GM18870 (cell line): ENCODE data around the gene CTDSP1.

ENCODE experiments used
- ATAC-seq: cut with Tn5 transposase; IDR thresholded peaks from one replicate; pipeline ENCODE4 v1.9.1; 2021; ENCODE audit warnings: moderate library complexity; ENCODE audit not compliant: unreplicated experiment

Gene CTDSP1

DNA sequence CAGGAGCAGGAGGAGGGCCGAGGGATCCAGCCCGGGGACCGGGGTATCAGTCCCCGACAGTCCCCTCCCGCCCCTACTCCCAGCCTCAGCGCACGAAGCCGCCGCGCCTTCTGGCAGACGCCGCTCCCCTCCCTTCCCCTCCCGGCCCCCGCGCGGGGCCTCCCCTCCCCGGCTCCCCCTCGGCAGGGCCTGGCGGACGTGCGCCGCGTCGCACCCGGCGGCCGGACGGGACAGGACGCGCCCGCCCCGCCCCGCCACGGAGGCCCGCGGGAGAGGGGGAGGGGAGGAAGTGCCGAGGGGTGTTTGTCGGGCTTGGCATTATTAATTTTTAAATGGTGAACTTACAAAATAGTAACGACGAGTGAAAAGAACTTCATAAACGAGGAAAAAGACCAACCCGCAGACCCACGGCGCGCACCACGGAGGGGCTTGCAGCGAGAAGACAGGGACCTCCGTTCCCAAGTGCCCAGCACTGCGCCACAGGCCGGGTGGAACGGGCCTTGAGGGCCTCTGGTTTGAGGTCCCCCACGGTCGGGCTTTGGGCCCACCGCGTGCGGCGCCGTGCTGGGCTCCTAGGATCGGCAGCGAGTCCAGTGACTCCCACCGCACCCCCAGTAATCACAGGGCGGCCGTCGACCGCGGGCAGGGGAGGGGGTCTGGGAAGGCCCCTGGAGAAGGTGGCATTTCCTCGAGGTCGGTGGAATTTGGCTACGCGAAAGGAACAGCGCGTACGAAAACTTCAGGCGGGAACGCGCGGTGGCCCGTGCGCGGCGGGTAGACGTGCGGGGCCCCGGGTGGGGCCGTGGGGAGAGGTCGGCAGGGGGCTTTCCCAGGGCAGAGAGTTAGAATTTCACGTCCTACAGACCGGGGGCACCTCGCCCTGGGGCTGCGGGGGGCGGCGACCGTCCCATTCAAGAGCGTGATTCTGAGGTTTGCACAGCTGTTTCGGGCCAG is 954 bp upstream of the CTDSP1 start:
- ATAC-seq = peak; percentile 4

DNA sequence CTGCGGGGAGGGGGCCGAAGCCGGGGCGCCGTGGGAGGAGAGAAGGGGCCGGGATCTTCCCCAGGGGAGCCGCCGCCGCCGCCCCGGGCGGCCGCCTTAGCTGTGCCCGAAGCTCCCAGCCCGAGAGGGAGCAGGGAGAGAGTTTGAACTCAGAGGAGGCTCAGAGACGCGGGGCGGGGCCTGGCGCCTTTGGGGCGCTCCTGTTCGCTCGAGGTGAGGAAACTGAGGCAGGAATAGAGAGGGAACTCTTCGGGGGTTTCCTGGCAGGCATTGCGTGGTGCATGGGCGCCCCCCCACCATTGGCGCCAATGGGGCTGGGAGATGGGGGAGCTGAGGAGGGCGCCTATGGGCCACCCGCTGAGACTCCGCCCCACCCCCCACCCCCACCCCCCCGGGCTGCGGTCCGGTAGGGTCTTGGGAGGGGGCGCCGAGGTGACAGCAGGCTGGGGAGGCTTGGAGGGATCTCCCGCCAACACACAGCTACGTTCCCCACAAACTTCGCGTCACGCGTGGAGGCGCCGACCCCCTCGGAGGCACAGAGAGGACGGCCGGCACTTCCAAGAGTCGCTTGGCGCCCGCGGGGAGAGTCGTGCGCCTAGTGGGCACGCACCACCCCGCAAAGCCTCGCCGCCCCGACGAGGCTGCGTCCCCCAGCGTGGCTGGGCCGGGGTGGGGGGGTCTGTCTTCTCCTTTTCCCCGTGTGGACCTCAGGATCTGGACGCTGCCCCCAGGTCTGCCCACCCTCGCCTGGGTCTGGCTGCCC is 680 bp downstream of the CTDSP1 start:
- ATAC-seq = no peak

DNA sequence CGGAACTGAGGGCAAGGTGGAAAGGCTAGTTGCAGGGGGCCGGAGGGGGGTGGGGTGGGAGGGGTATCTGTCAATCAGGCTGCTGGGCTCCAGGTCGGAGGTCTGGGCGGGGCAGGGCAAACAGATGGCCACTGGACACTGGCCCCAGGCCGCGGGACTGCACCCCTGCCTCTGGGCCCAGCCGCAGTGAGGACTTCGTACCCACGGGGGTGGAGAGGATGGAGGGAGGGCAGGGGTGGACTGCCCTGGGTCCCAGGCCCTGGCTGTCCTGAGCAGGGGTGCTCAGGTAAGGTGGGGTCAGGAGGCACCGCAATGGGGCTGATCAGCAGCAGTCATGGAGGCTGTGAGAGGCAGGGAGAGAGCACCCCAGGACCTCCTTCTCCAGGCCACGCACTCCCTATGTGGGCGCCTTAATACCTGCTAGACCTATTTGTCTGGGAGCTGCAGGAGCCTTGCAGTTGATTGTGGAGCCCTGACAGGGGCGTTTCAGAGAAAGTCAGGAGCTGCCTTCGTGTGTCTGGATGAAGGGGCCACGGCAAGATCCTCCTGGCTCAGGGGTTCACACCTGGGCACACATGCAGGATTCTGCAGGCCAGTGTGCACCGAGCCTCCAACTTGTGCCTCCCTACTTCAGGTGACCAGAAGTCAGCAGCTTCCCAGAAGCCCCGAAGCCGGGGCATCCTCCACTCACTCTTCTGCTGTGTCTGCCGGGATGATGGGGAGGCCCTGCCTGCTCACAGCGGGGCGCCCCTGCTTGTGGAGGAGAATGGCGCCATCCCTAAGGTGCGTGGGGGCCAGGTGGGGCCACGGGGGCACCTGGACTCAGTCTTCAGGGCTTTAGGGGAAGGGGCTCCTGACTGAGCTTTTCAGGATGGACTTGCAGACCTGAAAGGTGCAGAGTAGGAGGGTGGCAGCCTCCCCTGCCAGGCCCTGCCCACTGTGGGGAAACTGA is 1.5 kb downstream of the CTDSP1 start:
- no peak for ATAC-seq

DNA sequence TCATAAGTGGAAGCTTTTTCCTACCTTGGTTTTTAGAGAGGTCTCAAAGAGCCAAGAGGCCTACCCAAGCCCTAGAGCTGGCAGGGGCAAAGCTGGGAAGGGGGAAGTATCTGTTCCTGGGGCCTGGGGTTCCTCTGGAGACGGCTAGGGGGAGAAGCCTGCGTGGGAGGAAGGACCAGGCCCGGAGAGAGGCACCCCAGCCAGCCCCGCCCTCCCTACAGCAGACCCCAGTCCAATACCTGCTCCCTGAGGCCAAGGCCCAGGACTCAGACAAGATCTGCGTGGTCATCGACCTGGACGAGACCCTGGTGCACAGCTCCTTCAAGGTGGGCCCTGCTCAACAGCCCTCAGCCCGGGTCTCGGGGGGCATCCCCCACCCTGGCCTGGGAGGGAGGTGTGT is 2.2 kb downstream of the CTDSP1 start:
- no peak for ATAC-seq

DNA sequence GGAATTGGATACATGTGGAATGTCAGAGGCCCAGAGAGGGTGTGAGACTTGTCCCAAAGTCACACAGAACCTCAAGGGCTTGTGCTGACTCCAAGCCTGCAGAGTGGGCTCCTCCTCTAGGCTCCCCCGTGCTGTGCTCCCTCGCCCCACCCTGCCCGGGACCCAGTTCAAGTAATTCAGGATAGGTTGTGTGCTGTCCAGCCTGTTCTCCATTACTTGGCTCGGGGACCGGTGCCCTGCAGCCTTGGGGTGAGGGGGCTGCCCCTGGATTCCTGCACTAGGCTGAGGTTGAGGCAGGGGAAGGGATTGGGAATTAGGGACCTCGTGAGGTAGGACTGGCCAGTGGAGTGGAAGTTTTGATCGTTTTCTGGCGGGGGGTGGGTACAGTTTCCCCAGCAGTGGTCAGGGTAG is 2.8 kb downstream of the CTDSP1 start:
- ATAC-seq = no peak

DNA sequence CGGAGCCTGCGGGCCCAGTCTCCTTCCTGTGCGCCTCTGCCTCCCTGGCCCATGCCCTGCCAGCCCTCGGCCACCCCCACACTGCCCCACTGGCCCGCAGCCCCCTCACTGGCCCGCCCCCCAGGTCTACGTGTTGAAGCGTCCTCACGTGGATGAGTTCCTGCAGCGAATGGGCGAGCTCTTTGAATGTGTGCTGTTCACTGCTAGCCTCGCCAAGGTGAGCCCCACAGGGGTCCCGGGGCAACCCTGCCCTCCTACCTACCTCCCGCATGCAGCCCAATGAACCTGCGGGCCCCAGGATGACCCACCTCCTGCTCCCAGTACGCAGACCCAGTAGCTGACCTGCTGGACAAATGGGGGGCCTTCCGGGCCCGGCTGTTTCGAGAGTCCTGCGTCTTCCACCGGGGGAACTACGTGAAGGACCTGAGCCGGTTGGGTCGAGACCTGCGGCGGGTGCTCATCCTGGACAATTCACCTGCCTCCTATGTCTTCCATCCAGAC is 3.3 kb downstream of the CTDSP1 start:
- ATAC-seq = no peak

DNA sequence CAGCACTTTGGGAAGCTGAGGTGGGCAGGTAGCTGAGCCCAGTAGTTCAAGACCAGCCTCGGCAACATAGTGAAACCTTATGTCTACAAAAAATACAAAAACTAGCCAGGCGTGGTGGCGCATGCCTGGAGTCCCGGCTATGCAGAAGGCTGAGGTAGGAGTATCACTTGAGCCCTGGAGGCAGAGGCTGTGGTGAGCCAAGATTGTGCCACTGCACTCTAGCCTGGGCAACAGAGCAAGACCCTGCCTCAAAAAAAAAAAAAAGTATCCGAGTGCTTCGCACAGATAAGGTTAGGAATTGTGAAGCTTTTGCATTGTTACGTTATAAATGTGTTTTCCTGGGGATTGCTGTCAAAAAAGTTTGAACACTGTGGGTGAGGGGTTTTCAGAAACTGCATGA is 4.1 kb downstream of the CTDSP1 start:
- no peak for ATAC-seq

DNA sequence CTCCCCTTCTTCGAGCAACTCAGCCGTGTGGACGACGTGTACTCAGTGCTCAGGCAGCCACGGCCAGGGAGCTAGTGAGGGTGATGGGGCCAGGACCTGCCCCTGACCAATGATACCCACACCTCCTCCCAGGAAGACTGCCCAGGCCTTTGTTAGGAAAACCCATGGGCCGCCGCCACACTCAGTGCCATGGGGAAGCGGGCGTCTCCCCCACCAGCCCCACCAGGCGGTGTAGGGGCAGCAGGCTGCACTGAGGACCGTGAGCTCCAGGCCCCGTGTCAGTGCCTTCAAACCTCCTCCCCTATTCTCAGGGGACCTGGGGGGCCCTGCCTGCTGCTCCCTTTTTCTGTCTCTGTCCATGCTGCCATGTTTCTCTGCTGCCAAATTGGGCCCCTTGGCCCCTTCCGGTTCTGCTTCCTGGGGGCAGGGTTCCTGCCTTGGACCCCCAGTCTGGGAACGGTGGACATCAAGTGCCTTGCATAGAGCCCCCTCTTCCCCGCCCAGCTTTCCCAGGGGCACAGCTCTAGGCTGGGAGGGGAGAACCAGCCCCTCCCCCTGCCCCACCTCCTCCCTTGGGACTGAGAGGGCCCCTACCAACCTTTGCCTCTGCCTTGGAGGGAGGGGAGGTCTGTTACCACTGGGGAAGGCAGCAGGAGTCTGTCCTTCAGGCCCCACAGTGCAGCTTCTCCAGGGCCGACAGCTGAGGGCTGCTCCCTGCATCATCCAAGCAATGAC is 4.8 kb downstream of the CTDSP1 start:
- ATAC-seq = no peak

DNA sequence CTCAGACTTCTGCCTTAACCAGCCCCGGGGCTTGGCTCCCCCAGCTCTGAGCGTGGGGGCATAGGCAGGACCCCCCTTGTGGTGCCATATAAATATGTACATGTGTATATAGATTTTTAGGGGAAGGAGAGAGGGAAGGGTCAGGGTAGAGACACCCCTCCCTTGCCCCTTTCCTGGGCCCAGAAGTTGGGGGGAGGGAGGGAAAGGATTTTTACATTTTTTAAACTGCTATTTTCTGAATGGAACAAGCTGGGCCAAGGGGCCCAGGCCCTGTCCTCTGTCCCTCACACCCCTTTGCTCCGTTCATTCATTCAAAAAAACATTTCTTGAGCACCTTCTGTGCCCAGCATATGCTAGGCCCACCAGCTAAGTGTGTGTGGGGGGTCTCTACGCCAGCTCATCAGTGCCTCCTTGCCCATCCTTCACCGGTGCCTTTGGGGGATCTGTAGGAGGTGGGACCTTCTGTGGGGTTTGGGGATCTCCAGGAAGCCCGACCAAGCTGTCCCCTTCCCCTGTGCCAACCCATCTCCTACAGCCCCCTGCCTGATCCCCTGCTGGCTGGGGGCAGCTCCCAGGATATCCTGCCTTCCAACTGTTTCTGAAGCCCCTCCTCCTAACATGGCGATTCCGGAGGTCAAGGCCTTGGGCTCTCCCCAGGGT is 5.5 kb downstream of the CTDSP1 start:
- no peak for ATAC-seq

DNA sequence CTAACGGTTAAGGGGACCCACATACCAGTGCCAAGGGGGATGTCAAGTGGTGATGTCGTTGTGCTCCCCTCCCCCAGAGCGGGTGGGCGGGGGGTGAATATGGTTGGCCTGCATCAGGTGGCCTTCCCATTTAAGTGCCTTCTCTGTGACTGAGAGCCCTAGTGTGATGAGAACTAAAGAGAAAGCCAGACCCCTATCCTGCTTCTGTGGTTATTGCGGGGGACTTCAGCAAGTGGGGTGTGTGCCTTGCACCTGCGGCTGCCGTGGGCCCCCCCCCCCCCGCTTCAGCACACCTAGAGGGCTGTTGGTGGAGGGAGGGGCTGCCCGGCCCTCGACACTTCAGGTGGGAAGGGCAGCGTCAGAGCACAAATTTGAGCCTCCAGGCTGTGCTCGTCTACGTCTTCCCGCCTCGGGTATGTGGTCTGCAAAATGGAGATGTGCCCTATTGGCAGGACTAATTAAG is 6.1 kb downstream of the CTDSP1 start:
- ATAC-seq = no peak

DNA sequence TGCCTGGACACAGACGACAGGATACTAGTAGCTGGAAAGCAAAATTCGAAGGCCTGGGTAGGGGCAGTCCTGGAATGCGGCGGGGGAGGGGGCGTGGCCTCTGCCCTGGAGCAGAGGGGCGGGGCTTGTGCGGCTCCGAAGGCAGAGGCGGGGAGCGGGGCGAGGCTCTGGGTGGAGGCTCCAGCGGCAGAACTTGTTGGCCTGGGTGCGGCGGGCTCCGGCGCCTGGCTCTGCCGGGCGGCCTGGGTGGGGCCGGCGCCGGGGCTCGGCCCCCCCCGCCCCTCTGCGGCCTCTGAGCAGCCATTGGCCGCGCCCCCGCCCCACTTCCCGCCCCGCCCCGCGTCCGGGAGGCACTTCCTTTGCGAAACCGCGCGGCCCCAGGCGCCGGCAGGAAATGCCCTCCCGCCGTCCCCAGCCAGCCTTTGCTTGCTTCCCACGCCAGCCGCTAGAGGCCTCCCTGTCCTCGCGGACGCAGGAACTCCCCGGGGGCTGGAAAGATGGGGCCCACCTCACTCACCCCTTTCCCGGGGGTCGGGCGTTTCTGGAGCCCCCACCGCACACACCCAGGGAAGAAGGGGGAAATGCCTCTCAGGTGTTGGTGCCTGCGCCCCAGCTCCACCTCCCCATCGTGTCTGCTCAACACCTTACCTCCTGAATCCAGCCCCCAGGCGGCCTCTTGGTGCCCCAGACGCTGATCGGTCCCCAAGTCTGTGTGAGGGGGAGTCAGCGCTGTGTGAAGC is 6.7 kb downstream of the CTDSP1 start:
- peak; percentile 55 for ATAC-seq

DNA sequence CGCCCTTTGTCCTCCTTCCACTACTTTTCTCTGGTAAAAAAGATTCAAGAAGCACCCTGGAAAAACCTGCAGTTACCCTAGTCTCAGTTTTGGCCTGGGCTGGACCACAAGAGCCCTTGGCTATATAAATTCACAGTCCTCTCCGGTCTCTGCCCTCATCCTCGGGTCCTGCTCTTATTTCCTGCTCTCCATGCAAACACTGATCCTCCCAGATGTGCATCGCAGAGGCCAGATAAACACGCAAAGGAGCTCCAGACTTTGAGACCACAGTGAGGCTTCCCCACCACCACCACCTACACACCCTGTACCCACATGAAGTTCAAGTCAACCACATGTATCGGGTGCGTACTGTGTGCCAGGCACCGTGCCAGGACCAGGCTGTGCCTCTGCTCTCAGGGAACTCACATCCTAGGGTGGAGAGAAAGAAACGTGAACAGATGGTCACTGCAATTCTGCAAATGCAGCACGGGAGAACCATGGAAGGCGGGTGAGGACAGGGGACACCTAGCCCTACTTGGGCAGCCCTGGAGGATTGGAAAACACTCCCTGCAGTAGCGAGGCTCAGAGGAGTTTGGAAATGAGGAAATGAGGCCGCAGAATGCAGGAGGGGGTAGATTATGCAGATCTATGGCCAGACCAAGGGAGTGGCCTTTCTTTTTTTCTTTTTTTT is 7.4 kb downstream of the CTDSP1 start:
- peak; percentile 6 for ATAC-seq

DNA sequence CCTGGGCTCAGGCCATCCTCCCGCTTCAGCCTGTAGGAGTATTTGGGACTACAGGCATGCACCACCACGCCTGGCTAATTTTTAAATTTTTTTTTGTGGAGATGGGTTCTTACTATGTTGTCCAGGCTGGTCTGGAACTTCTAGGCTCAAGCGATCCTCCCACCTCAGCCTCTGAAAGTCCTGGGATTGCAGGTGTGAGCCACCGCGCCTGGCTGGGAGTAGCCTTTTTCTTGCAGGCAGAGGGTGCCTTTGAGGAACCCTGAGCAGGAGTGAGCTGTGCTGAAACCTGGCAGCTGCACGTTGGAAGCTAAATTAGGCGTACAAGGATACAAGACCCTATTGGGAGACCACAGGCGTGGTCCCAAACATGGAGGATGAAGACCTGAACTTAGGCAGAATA is 8.0 kb downstream of the CTDSP1 start:
- no peak for ATAC-seq

DNA sequence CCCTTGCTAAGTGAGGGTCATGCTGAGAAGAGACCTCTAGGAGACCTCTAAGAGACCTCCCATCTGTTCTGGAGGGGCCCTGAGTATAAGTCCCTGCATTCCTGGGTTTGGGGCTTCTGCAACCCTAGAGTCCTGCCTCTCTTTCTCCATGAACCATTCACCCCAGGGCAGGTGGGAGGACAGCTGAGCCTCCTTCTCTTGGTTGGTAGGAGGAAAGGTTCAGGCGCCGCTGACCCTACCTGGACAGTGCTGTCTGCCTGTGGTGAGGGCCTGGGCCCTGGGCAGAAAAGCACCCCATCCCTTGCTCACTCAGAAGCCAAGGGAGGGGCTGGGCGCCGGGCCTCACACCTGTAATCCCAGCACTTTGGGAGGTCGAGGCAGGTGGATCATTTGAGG is 18.7 kb downstream of the CTDSP1 start:
- no peak for ATAC-seq

DNA sequence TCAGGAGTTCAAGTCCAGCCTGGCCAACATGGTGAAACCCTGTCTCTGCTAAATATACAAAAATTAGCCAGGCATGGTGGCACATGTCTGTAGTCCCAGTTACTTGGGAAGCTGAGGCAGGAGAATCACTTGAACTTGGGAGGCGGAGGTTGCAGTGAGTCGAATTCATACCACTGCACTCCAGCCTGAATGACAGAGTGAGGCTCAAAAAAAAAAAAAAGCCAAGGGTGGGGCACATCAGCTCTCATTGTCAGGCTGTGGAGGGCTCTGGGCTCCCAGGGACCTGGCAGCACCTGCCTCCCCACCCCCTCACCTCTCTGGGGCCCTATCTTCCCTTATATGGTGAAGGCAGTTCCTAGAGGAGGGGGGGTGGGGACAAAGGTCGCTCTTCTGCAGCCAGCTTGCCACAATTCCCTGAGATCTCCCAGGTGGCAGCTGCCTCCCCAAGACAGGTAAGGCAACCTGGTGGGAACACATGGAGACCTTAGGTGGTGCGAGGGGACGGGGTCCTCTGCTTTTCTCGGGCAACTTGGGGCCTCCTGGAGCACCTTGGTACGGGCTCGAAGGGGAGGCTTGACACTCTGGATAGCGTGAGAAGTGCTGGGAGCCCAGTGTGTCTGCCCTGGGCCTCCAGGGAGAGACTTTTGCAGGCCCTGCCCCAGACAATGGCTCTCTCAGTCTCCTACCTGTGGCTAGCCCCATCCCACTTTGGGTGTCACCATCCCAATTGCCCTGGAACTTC is 19.2 kb downstream of the CTDSP1 start, which contains the start of gene VIL1:
Gene VIL1 (plus strand): TSS at position 407 of the 742 bp plus-strand sequence. CDS start 4,656 bp downstream, outside the sequence.
- no peak for ATAC-seq

DNA sequence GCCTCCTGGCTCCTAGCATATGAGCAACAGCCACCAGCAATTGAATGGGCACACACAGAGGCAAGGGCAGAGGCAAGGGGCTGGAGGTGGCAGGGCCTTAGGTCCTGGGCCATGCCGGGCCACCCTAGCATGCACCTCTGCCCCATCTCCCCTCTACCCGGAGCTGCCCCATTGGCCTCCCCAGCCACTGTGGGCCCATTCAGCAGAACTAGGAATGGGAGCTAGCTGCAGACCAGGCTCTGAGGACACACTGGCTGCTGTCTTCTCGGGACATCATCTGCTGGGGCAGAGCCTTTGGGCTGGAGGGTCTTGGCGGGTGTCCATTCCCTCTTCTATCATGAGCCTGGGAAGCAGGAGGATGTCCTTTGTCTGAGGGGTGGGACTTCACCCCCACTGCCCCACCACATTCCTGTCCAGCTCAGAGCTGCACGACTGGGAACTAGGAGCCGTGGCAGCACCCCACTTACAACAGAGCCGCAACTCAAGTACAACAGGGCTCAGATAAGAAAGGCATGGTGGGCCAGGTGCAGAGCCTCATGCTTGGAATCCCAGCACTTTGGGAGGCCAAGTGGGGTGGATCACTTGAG is 20.1 kb downstream of the CTDSP1 start:
- ATAC-seq = no peak

DNA sequence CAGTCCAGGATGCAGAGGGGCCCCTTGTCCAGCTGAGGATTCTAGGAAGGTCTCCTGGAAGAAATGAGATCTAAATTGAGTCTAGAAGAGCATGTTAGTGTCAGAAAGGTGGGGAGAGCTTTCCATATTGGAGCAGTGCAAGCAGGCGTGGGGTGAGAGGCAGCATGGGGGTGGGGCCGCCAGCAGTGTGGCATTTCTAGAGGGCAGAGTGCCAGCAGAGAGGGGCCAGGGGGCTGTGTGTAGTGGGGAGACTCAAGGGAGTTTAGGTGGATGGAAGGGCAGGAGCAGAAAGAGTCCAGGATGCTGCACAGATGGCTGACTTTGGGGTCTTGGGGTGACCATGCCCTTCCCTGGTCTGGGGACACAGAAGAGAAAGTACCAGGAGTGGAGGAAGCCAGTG is 21.4 kb downstream of the CTDSP1 start:
- no peak for ATAC-seq
